GM23248 (cell line): Measurements from ENCODE around the gene CALN1. TPM values are rescaled to one million over a fixed set of nuclear protein-coding genes. Genes with fewer than 3 reads are reported as not detected.

Experiments
- DNase-seq: peaks from one replicate; pipeline ENCODE4 v3.0.0-alpha.2; 2015
- H2AFZ ChIP-seq: fragments of 200-600 bp; sonication (generic); 2 replicates; pipeline ENCODE4 v1.6.1; 2016; ENCODE audit warnings: antibody characterized with exemption
- H3F3A ChIP-seq: fragments of 200-600 bp; sonication (generic); 2 replicates; pipeline ENCODE4 v1.6.1; 2016; ENCODE audit warnings: mild to moderate bottlenecking, antibody characterized with exemption, mixed run types; ENCODE audit not compliant: insufficient read depth
- H3K27ac ChIP-seq: fragments of 200-600 bp; sonication (generic); 2 replicates; pipeline ENCODE4 v1.5.1; 2016; ENCODE audit warnings: mild to moderate bottlenecking
- H3K27me3 ChIP-seq: fragments of 200-600 bp; sonication (generic); replicated peaks from 2 replicates; pipeline ENCODE4 v1.6.1; 2016; ENCODE audit warnings: mild to moderate bottlenecking; ENCODE audit not compliant: insufficient read depth
- H3K36me3 ChIP-seq: fragments of 200-600 bp; sonication (generic); 2 replicates; pipeline ENCODE4 v1.6.1; 2016; ENCODE audit warnings: low read depth, mild to moderate bottlenecking
- H3K4me1 ChIP-seq: fragments of 200-600 bp; sonication (generic); 2 replicates; pipeline ENCODE4 v1.6.1; 2016; ENCODE audit warnings: mild to moderate bottlenecking; ENCODE audit not compliant: insufficient read depth
- H3K4me2 ChIP-seq: fragments of 200-600 bp; sonication (generic); one replicate; pipeline ENCODE4 v1.6.1; 2016; ENCODE audit warnings: mild to moderate bottlenecking; ENCODE audit not compliant: unreplicated experiment
- H3K4me3 ChIP-seq: fragments of 200-600 bp; sonication (generic); 2 replicates; pipeline ENCODE4 v1.5.1; 2016; ENCODE audit warnings: mild to moderate bottlenecking
- H3K79me2 ChIP-seq: fragments of 200-600 bp; sonication (generic); 2 replicates; pipeline ENCODE4 v1.6.1; 2016; ENCODE audit warnings: mild to moderate bottlenecking; ENCODE audit not compliant: insufficient read depth
- H3K9ac ChIP-seq: fragments of 200-600 bp; sonication (generic); 2 replicates; pipeline ENCODE4 v1.6.1; 2016; ENCODE audit warnings: mild to moderate bottlenecking
- H3K9me2 ChIP-seq: fragments of 200-600 bp; sonication (generic); 2 replicates; pipeline ENCODE4 v1.6.1; 2016; ENCODE audit warnings: mixed run types, mild to moderate bottlenecking, moderate library complexity; ENCODE audit not compliant: insufficient read depth
- H3K9me3 ChIP-seq: fragments of 200-600 bp; sonication (generic); one replicate; pipeline ENCODE4 v1.6.1; 2017; ENCODE audit warnings: low read depth
- H4K20me1 ChIP-seq: fragments of 200-600 bp; sonication (generic); 2 replicates; pipeline ENCODE4 v1.6.0; 2016; ENCODE audit not compliant: insufficient read depth
- EZH2 ChIP-seq: fragments of 200-600 bp; sonication (generic); IDR thresholded peaks from 2 replicates; pipeline ENCODE4 v1.6.1; 2018; ENCODE audit warnings: antibody characterized with exemption, mild to moderate bottlenecking; ENCODE audit not compliant: insufficient read depth, poor library complexity, severe bottlenecking
- EZH2phosphoT487 ChIP-seq: fragments of 200-600 bp; sonication (generic); IDR thresholded peaks from 2 replicates; pipeline ENCODE4 v1.6.1; 2018; ENCODE audit warnings: antibody characterized with exemption, moderate library complexity, mild to moderate bottlenecking, low read depth; ENCODE audit not compliant: insufficient read depth
- WGBS, 2 experiments: methylation state at CpG; one replicate each; pipeline ENCODE4 v1.1.6; 2015 to 2017; ENCODE audit warnings: low lambda C conversion rate in 2 of 2, low coverage in 1 of 2; ENCODE audit errors: missing lambda C conversion rate in 2 of 2; 5-methylcytosine and 5-hydroxymethylcytosine counted together
- in situ Hi-C: fragments of 300-500 bp; cut with MboI; formaldehyde crosslinking; loops from 2 replicates; pipeline ENCODE4 v1.15.0; 2020
- polyA plus RNA-seq: library from polyadenylated mRNA; unstranded; fragments of >200 nt; fragmentation: Nextera tagmentation; extraction: Ambion mirVana; gene quantifications from 2 replicates; pipeline ENCODE4 v1.2.1, GENCODE V29; 2016
- total RNA-seq: library from RNA; depleted of rRNA; stranded (reverse); fragments of >200 nt; shearing (Covaris generic); gene quantifications from 2 replicates; pipeline ENCODE4 v1.2.3, GENCODE V29; 2014

CALN1 gene
- total and polyA plus RNA-seq, 2 experiments from 2014 or later, result not detected

- Histone ChIP-seq H3F3A (no peaks in the 10 kb centered on the region), H3K36me3 (no peaks in the 10 kb centered on the region), H3K79me2 (no peaks in the 10 kb centered on the region), H3K9me2 (no peaks in the 10 kb centered on the region), H3K9me3 (no peaks in the 10 kb centered on the region), H2AFZ (no peak overlapping the region), H3K4me2 (no peak overlapping the region), H3K4me1 (no peaks in the 10 kb centered on the region), H3K9ac (no peak overlapping the region), H4K20me1 (no peaks in the 10 kb centered on the region), H3K4me3 (no peak overlapping the region), H3K27me3 (no peaks in the 10 kb centered on the region), H3K27ac (no peak overlapping the region)
- 26 to 30% methylated on average over 7 of the region's 7 CpGs for WGBS, 2 experiments
- in situ Hi-C loops, result no loop called here
- no peak for DNase-seq
- no peak for TF ChIP-seq EZH2
- no peak for TF ChIP-seq EZH2phosphoT487
Measured at GRCh38 chr7:71995111-71995510, 417.0 kb downstream of the CALN1 start.

DNA sequence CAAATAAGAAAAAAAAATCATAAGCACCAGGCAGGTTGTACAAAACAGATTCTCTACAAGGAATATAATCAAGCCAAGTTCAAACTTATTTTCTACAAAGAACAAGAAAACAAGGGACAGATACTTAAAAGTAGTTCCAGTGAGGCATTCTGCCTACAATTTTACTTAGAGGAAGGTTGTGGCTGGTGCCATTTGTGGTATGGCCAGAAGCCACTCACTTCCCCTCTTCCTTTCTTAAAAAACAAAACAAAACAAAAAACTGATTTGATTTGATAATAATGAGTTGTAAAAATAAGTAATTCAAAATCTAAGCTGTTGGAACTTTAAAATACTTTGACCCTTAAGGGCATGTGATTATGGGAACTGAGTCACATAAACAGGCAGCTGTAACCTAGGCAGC is 420.6 kb downstream of the CALN1 start:
- in situ Hi-C loops, result no loop called here
- Histone ChIP-seq H3F3A (no peaks in the 10 kb centered on the region), H3K27me3 (no peaks in the 10 kb centered on the region), H3K79me2 (no peaks in the 10 kb centered on the region), H4K20me1 (no peaks in the 10 kb centered on the region), H3K4me3 (no peak overlapping the region), H2AFZ (no peak overlapping the region), H3K9ac (no peak overlapping the region), H3K9me2 (no peaks in the 10 kb centered on the region), H3K9me3 (no peaks in the 10 kb centered on the region), H3K4me2 (no peak overlapping the region), H3K4me1 (no peaks in the 10 kb centered on the region), H3K36me3 (no peaks in the 10 kb centered on the region), H3K27ac (no peak overlapping the region)
- no peak for DNase-seq
- TF ChIP-seq EZH2 (no peak), EZH2phosphoT487 (no peak)

DNA sequence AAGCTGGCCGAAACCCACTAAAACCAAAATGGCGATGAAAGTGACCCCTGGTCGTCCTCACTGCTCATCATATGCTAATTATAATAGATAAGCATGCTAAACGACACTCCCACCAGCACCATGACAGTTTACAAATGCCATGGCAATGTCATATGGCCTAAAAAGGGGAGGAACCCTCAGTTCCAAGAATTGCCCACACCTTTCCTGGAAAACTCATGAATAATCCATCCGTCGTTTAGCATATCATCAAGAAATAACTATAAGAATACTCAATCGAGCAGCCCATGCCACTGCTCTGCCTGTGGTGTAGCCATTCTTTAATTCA is 422.0 kb downstream of the CALN1 start:
- Histone ChIP-seq H3K36me3 (no peaks in the 10 kb centered on the region), H3K9ac (no peak overlapping the region), H3K4me1 (no peaks in the 10 kb centered on the region), H3F3A (no peaks in the 10 kb centered on the region), H3K4me3 (no peak overlapping the region), H3K4me2 (no peak overlapping the region), H3K27me3 (no peaks in the 10 kb centered on the region), H3K79me2 (no peaks in the 10 kb centered on the region), H2AFZ (no peak overlapping the region), H3K27ac (no peak overlapping the region), H4K20me1 (no peaks in the 10 kb centered on the region), H3K9me3 (no peaks in the 10 kb centered on the region), H3K9me2 (no peaks in the 10 kb centered on the region)
- DNase-seq, result no peak
- in situ Hi-C loops, result no loop called here
- 49 to 53% methylated on average over 7 of the region's 7 CpGs for WGBS, 2 experiments
- no peak for TF ChIP-seq EZH2phosphoT487
- no peak for TF ChIP-seq EZH2

GRCh38 chr7:71988201-71988600 is 423.9 kb downstream of the CALN1 start:
- H3K36me3 ChIP-seq, result no peaks in the 10 kb centered on the region
- WGBS, 2 experiments, result 62% methylated on average over 7 of the region's 7 CpGs
- no peaks in the 10 kb centered on the region for H4K20me1 ChIP-seq
- no peak for DNase-seq
- no peaks in the 10 kb centered on the region for H3K9me3 ChIP-seq
- no peaks in the 10 kb centered on the region for H3K27me3 ChIP-seq
- H3K4me2 ChIP-seq, result no peak overlapping the region
- in situ Hi-C loops, result no loop called here
- H3K4me1 ChIP-seq, result no peaks in the 10 kb centered on the region
- no peak overlapping the region for H3K27ac ChIP-seq
- H3K79me2 ChIP-seq, result no peaks in the 10 kb centered on the region
- H2AFZ ChIP-seq, result no peak overlapping the region
- no peak overlapping the region for H3K4me3 ChIP-seq
- TF ChIP-seq EZH2phosphoT487 (no peak), EZH2 (no peak)
- no peaks in the 10 kb centered on the region for H3K9me2 ChIP-seq
- H3K9ac ChIP-seq, result no peak overlapping the region
- H3F3A ChIP-seq, result no peaks in the 10 kb centered on the region

- no peak overlapping the region for H3K4me3 ChIP-seq
- WGBS, 2 experiments, result 27 to 38% methylated on average over 8 of the region's 8 CpGs
- no peaks in the 10 kb centered on the region for H3K79me2 ChIP-seq
- no peak for DNase-seq
- no peaks in the 10 kb centered on the region for H3K9me2 ChIP-seq
- H2AFZ ChIP-seq, result no peak overlapping the region
- no peak overlapping the region for H3K9ac ChIP-seq
- in situ Hi-C loops, result no loop called here
- no peak overlapping the region for H3K4me2 ChIP-seq
- no peaks in the 10 kb centered on the region for H3K4me1 ChIP-seq
- no peaks in the 10 kb centered on the region for H3F3A ChIP-seq
- no peaks in the 10 kb centered on the region for H3K27me3 ChIP-seq
- no peaks in the 10 kb centered on the region for H3K36me3 ChIP-seq
- no peak for TF ChIP-seq EZH2
- TF ChIP-seq EZH2phosphoT487, result no peak
- no peaks in the 10 kb centered on the region for H3K9me3 ChIP-seq
- no peak overlapping the region for H3K27ac ChIP-seq
- H4K20me1 ChIP-seq, result no peaks in the 10 kb centered on the region
Measured at GRCh38 chr7:71987200-71987767, 424.9 kb downstream of the CALN1 start.
